Endometrial microvascular endothelial cells (primary cell): ENCODE measurements around the gene IFT43. TPM values are rescaled to one million over a fixed set of nuclear protein-coding genes. Genes with fewer than 3 reads are reported as not detected.

Experiments used
- in situ Hi-C: cut with HindIII; loops from 2 replicates; pipeline ENCODE4 v1.10.0; 2017; ENCODE audit warnings: low sequenced_read_pairs, low pct_unique_long_range_greater_than_20kb; ENCODE audit errors: inconsistent ontology term
- total RNA-seq: library from RNA; depleted of rRNA; stranded (reverse); fragments of >200 nt; gene quantifications from one replicate; pipeline ENCODE4 v1.2.3, GENCODE V29; 2015; ENCODE audit errors: inconsistent ontology term

The IFT43 gene
- total RNA-seq, result 42.7 TPM

- in situ Hi-C loops, result no loop called here
Observed at GRCh38 chr14:75985618-75986438, at the start of gene IFT43. Gene IFT43, plus strand, starts transcription at chr14:75985763. Its CDS starts 24 bp downstream, at chr14:75985787.

GRCh38 chr14:75939200-75939599, 46.4 kb upstream of the IFT43 start:
- in situ Hi-C loops, result no loop called here

GRCh38 chr14:75941030-75941429, 44.5 kb upstream of the IFT43 start:
- in situ Hi-C loops, result no loop called here

- in situ Hi-C loops, result no loop called here
Observed at GRCh38 chr14:75944607-75945241, 40.8 kb upstream of the IFT43 start.

GRCh38 chr14:75946785-75947184, 38.8 kb upstream of the IFT43 start:
- in situ Hi-C loops, result no loop called here

- in situ Hi-C loops, result no loop called here
Observed at GRCh38 chr14:75952489-75952888, 33.1 kb upstream of the IFT43 start.

- in situ Hi-C loops, result no loop called here
Observed at GRCh38 chr14:75959031-75959430, 26.5 kb upstream of the IFT43 start.

- in situ Hi-C loops, result no loop called here
Observed at GRCh38 chr14:75960231-75960630, 25.3 kb upstream of the IFT43 start.

GRCh38 chr14:75961662-75962061, 23.9 kb upstream of the IFT43 start:
- in situ Hi-C loops, result no loop called here

- in situ Hi-C loops, result no loop called here
Observed at GRCh38 chr14:75967866-75968265, 17.7 kb upstream of the IFT43 start.

- in situ Hi-C loops, result no loop called here
Observed at GRCh38 chr14:75968456-75968855, 17.1 kb upstream of the IFT43 start.

- in situ Hi-C loops, result no loop called here
Observed at GRCh38 chr14:75969126-75969525, 16.4 kb upstream of the IFT43 start.

- in situ Hi-C loops, result no loop called here
Observed at GRCh38 chr14:75969891-75970290, 15.7 kb upstream of the IFT43 start.

GRCh38 chr14:75970989-75971388, 14.6 kb upstream of the IFT43 start:
- in situ Hi-C loops, result no loop called here

- in situ Hi-C loops, result no loop called here
Observed at GRCh38 chr14:75971509-75971908, 14.1 kb upstream of the IFT43 start.

GRCh38 chr14:75972801-75973421, 12.7 kb upstream of the IFT43 start:
- in situ Hi-C loops, result no loop called here

GRCh38 chr14:75976826-75977581, 8.6 kb upstream of the IFT43 start:
- in situ Hi-C loops, result no loop called here

- in situ Hi-C loops, result no loop called here
Observed at GRCh38 chr14:75977582-75977943, 8.0 kb upstream of the IFT43 start.

- in situ Hi-C loops, result no loop called here
Observed at GRCh38 chr14:75978249-75978731, 7.3 kb upstream of the IFT43 start.
